NB4 (cell line): ENCODE results near the gene ILDR2.

ENCODE experiments used
- DNase-seq: peaks from one replicate; pipeline ENCODE4 v3.0.0; 2010; ENCODE audit warnings: low read depth
- H3K4me3 ChIP-seq: one replicate; pipeline ENCODE4 v1.5.1; 2011; ENCODE audit warnings: mild to moderate bottlenecking, low read depth, low read length, moderate library complexity
- CTCF ChIP-seq: IDR thresholded peaks from one replicate; pipeline ENCODE4 v1.5.1; 2012; ENCODE audit warnings: low read depth, low read length
- MAX ChIP-seq: IDR thresholded peaks from 2 replicates; pipeline ENCODE4 v1.6.1; 2011; ENCODE audit warnings: low read depth, low read length
- MYC ChIP-seq: IDR thresholded peaks from 2 replicates; pipeline ENCODE4 v1.6.1; 2011; ENCODE audit warnings: low read depth, low read length
- POLR2A ChIP-seq: IDR thresholded peaks from 2 replicates; pipeline ENCODE4 v1.6.1; 2011; ENCODE audit warnings: mild to moderate bottlenecking; ENCODE audit not compliant: insufficient read length; ENCODE audit errors: extremely low read depth

The ILDR2 gene

GRCh38 chr1:166903232-166903631 lies 72.1 kb downstream of the ILDR2 start:
- TF ChIP-seq MAX (no peak), CTCF (no peak), POLR2A (no peak)
- H3K4me3 ChIP-seq: no peak overlapping the region
- DNase-seq: no peak

- TF ChIP-seq POLR2A (no peak), MYC (no peak), CTCF (no peak), MAX (0 out of 2 replicates have a peak, but pooled peaks have one; percentile 14)
- DNase-seq: peak; percentile 80
- no peak overlapping the region for H3K4me3 ChIP-seq
Observed at GRCh38 chr1:166902279-166902678, 73.1 kb downstream of the ILDR2 start.

- no peak overlapping the region for H3K4me3 ChIP-seq
- no peak for DNase-seq
- TF ChIP-seq CTCF (no peak), MYC (no peak), POLR2A (no peak), MAX (no peak)
Observed at GRCh38 chr1:166900987-166901386, 74.4 kb downstream of the ILDR2 start.

- H3K4me3 ChIP-seq: no peak overlapping the region
- TF ChIP-seq POLR2A (no peak), MYC (no peak), CTCF (no peak), MAX (no peak)
- no peak for DNase-seq
Observed at GRCh38 chr1:166899769-166900168, 75.6 kb downstream of the ILDR2 start.

- H3K4me3 ChIP-seq: no peak overlapping the region
- no peak for DNase-seq
- TF ChIP-seq MAX: no peak
- no peak for TF ChIP-seq MYC
- TF ChIP-seq POLR2A: no peak
- TF ChIP-seq CTCF: no peak
Observed at GRCh38 chr1:166895766-166896165, 79.6 kb downstream of the ILDR2 start.

GRCh38 chr1:166889776-166890175 lies 85.6 kb downstream of the ILDR2 start:
- DNase-seq: no peak
- TF ChIP-seq POLR2A (no peak), CTCF (no peak), MAX (no peak), MYC (no peak)
- H3K4me3 ChIP-seq: no peak overlapping the region
